H1 (cell line): ENCODE data around the gene COPZ1. TPM values are rescaled to one million over a fixed set of nuclear protein-coding genes. Genes with fewer than 3 reads are reported as not detected.

Source experiments
- CTCF ChIA-PET: fragments of 300-600 bp; sonication (Branson Sonifier 250); formaldehyde crosslinking; loops from one replicate; lab custom pipeline; 2021; ENCODE audit not compliant: partially characterized antibody; lab: Charles Lee
- POLR2A ChIA-PET: fragments of 300-600 bp; sonication (Branson Sonifier 250); formaldehyde crosslinking; loops from one replicate; lab custom pipeline; 2021; ENCODE audit warnings: inconsistent platforms; ENCODE audit not compliant: partially characterized antibody; lab: Charles Lee
- DNase-seq, 2 experiments: peaks; one replicate each; pipeline versions ENCODE4 v3.0.0 to v3.0.0-alpha.2; 2010 to 2022; ENCODE audit warnings: low spot score in 2 of 2, low read depth in 1 of 2, mixed read lengths in 1 of 2
- FAIRE-seq: peaks from 2 replicates; lab custom pipeline; 2011; peaks lifted over from hg19 to GRCh38; lab: Jason Lieb, UNC
- H2AFZ ChIP-seq: 2 replicates; pipeline ENCODE4 v1.8.1; 2012; ENCODE audit warnings: low read length, inconsistent platforms
- H2AK5ac ChIP-seq: 2 replicates; pipeline ENCODE4 v1.6.1; 2013; ENCODE audit warnings: low read depth, low read length
- H2BK120ac ChIP-seq: replicated peaks from 2 replicates; pipeline ENCODE3; 2013; ENCODE audit warnings: low read depth, low read length, inconsistent platforms
- H2BK12ac ChIP-seq: 2 replicates; pipeline ENCODE4 v1.6.1; 2013; ENCODE audit warnings: low read depth, low read length
- H2BK15ac ChIP-seq: 2 replicates; pipeline ENCODE4 v1.6.1; 2013; ENCODE audit warnings: low read length
- H2BK20ac ChIP-seq: 2 replicates; pipeline ENCODE4 v1.6.1; 2013; ENCODE audit warnings: low read length
- H2BK5ac ChIP-seq: 2 replicates; pipeline ENCODE4 v1.6.1; 2013; ENCODE audit warnings: low read depth, low read length
- H3K14ac ChIP-seq: 2 replicates; pipeline ENCODE4 v1.6.1; 2013; ENCODE audit warnings: inconsistent platforms; ENCODE audit not compliant: insufficient read length
- H3K18ac ChIP-seq: 2 replicates; pipeline ENCODE4 v1.6.1; 2013; ENCODE audit warnings: low read length; ENCODE audit errors: extremely low read depth
- H3K23ac ChIP-seq: 2 replicates; pipeline ENCODE4 v1.6.1; 2013; ENCODE audit warnings: inconsistent platforms; ENCODE audit not compliant: insufficient read length
- H3K23me2 ChIP-seq: 2 replicates; pipeline ENCODE4 v1.6.1; 2013; ENCODE audit warnings: low read depth, low read length
- H3K27ac ChIP-seq: 2 replicates; pipeline ENCODE4 v1.6.1; 2011; ENCODE audit warnings: low read depth, low read length, inconsistent platforms
- H3K27me3 ChIP-seq, 4 experiments: replicated peaks in 1 of 4; 1 replicate in 1 of 4; 2 replicates in 3 of 4; pipeline versions ENCODE4 v1.6.1 to v1.8.1; 2011 to 2013; ENCODE audit warnings: low read length in 3 of 4, mild to moderate bottlenecking in 3 of 4, inconsistent platforms in 2 of 4, mixed read lengths in 2 of 4, moderate library complexity in 1 of 4; ENCODE audit not compliant: control insufficient read depth in 3 of 4, insufficient read depth in 3 of 4; ENCODE audit errors: extremely low read depth in 1 of 4
- H3K36me3 ChIP-seq, 4 experiments: 2 replicates each; pipeline versions ENCODE4 v1.6.1 to v1.8.1; 2011 to 2013; ENCODE audit warnings: mild to moderate bottlenecking in 4 of 4, low read length in 3 of 4, moderate library complexity in 2 of 4, control low read depth in 1 of 4, inconsistent platforms in 1 of 4; ENCODE audit not compliant: insufficient read depth in 4 of 4, control insufficient read depth in 2 of 4
- H3K4ac ChIP-seq: replicated peaks from 2 replicates; pipeline ENCODE3; 2013; ENCODE audit warnings: low read length, low read depth, mixed read lengths, inconsistent platforms; ENCODE audit not compliant: insufficient read length
- H3K4me1 ChIP-seq, 4 experiments: replicated peaks in 1 of 4; 1 replicate in 1 of 4; 2 replicates in 3 of 4; pipeline versions ENCODE4 v1.6.1 to v1.8.1; 2011 to 2013; ENCODE audit warnings: low read length in 3 of 4, inconsistent platforms in 2 of 4, mixed read lengths in 1 of 4; ENCODE audit not compliant: insufficient read depth in 4 of 4, control insufficient read depth in 3 of 4
- H3K4me2 ChIP-seq, 2 experiments: 2 replicates each; pipeline versions ENCODE4 v1.6.1 to v1.8.1; 2011 to 2013; ENCODE audit warnings: low read depth in 2 of 2, low read length in 2 of 2, control low read depth in 1 of 2, inconsistent platforms in 1 of 2, mild to moderate bottlenecking in 1 of 2; ENCODE audit not compliant: insufficient read depth in 1 of 2
- H3K4me3 ChIP-seq, 4 experiments: fragments of 200-600, 300-600 bp in 1 of 4; sonication (generic), shearing (Covaris generic), sonication (Bioruptor Twin) in 1 of 4; 2 replicates each; pipeline versions ENCODE4 v1.5.1 to v1.8.1; 2011 to 2016; ENCODE audit warnings: low read length in 4 of 4, low read depth in 3 of 4, control low read depth in 2 of 4, inconsistent platforms in 2 of 4, mild to moderate bottlenecking in 2 of 4, mixed read lengths in 1 of 4, moderate library complexity in 1 of 4; ENCODE audit not compliant: insufficient read depth in 2 of 4; ENCODE audit errors: extremely low read depth in 1 of 4
- H3K56ac ChIP-seq: replicated peaks from 2 replicates; pipeline ENCODE3; 2013; ENCODE audit warnings: low read depth, mild to moderate bottlenecking, mixed read lengths, low read length, inconsistent platforms; ENCODE audit not compliant: insufficient read length
- H3K79me1 ChIP-seq: 2 replicates; pipeline ENCODE4 v1.6.1; 2013; ENCODE audit warnings: low read depth, low read length, control low read depth
- H3K79me2 ChIP-seq, 2 experiments: 2 replicates each; pipeline versions ENCODE4 v1.6.1 to v1.8.1; 2012 to 2013; ENCODE audit warnings: low read length in 2 of 2, mild to moderate bottlenecking in 2 of 2, inconsistent platforms in 1 of 2; ENCODE audit not compliant: insufficient read depth in 2 of 2, control insufficient read depth in 1 of 2
- H3K9ac ChIP-seq, 4 experiments: replicated peaks in 1 of 4; 1 replicate in 1 of 4; 2 replicates in 3 of 4; pipeline versions ENCODE4 v1.6.1 to v1.8.1; 2011 to 2013; ENCODE audit warnings: low read depth in 3 of 4, low read length in 3 of 4, control low read depth in 2 of 4, mild to moderate bottlenecking in 2 of 4, moderate library complexity in 2 of 4, inconsistent platforms in 1 of 4; ENCODE audit errors: extremely low read depth in 1 of 4
- H3K9me3 ChIP-seq, 2 experiments: 2 replicates each; pipeline versions ENCODE4 v1.6.1 to v1.8.1; 2012 to 2013; ENCODE audit warnings: mild to moderate bottlenecking in 2 of 2, moderate library complexity in 2 of 2, control low read depth in 1 of 2, inconsistent platforms in 1 of 2, low read depth in 1 of 2, low read length in 1 of 2, mixed read lengths in 1 of 2; ENCODE audit not compliant: insufficient read depth in 2 of 2
- H4K20me1 ChIP-seq, 2 experiments: replicated peaks in 1 of 2; 2 replicates each; pipeline versions ENCODE3 to v1.8.1; 2011 to 2013; ENCODE audit warnings: inconsistent platforms in 2 of 2, low read length in 2 of 2, mild to moderate bottlenecking in 1 of 2; ENCODE audit not compliant: insufficient read depth in 2 of 2, control insufficient read depth in 1 of 2
- H4K5ac ChIP-seq: 2 replicates; pipeline ENCODE4 v1.6.1; 2013; ENCODE audit warnings: low read length, low read depth, mixed read lengths, inconsistent platforms; ENCODE audit not compliant: insufficient read length
- H4K8ac ChIP-seq: 2 replicates; pipeline ENCODE4 v1.8.0; 2013; ENCODE audit warnings: mild to moderate bottlenecking, moderate library complexity, low read length, inconsistent platforms; ENCODE audit not compliant: insufficient read depth; ENCODE audit errors: extremely low read depth
- H4K91ac ChIP-seq: replicated peaks from 2 replicates; pipeline ENCODE3; 2013; ENCODE audit warnings: low read length, mixed read lengths, inconsistent platforms; ENCODE audit not compliant: insufficient read length
- ASH2L ChIP-seq: fragments of 200-600, 300-600 bp; sonication (generic); IDR thresholded peaks from one replicate; pipeline ENCODE4 v1.7.1; 2017; ENCODE audit warnings: low read length
- KDM1A ChIP-seq: fragments of 200-600, 300-600 bp; sonication (generic); IDR thresholded peaks from 2 replicates; pipeline ENCODE4 v1.7.1; 2016; ENCODE audit warnings: mild to moderate bottlenecking, low read length, borderline replicate concordance
- KDM4A ChIP-seq: IDR thresholded peaks from one replicate; pipeline ENCODE4 v1.7.1; 2012; ENCODE audit warnings: low read depth, mild to moderate bottlenecking, moderate library complexity, low read length, inconsistent platforms; ENCODE audit not compliant: severe bottlenecking
- RBBP5 ChIP-seq: IDR thresholded peaks from 2 replicates; pipeline ENCODE4 v1.7.1; 2012; ENCODE audit warnings: low read depth, mild to moderate bottlenecking, inconsistent platforms, low read length, moderate library complexity, borderline replicate concordance
- SUZ12 ChIP-seq: fragments of 200-600 bp; sonication (generic); IDR thresholded peaks from 2 replicates; pipeline ENCODE4 v1.6.1; 2012; ENCODE audit warnings: mild to moderate bottlenecking, inconsistent platforms, low read length, moderate library complexity, mixed read lengths
- TCF12 ChIP-seq: IDR thresholded peaks from 2 replicates; pipeline ENCODE4 v1.6.1; 2011; ENCODE audit warnings: low read depth, mild to moderate bottlenecking, low read length
- WGBS, 2 experiments: shearing (Covaris generic) in 1 of 2; methylation state at CpG; one replicate each; pipeline versions ENCODE4 v1.1.6 to v1.1.7; 2013 to 2015; ENCODE audit warnings: low lambda C conversion rate in 2 of 2, mixed read lengths in 2 of 2, inconsistent platforms in 1 of 2, low coverage in 1 of 2, missing lambda C conversion rate in 1 of 2; ENCODE audit not compliant: insufficient replicate concordance in 2 of 2, insufficient coverage in 1 of 2, insufficient read length in 1 of 2; ENCODE audit errors: extremely low coverage in 1 of 2, missing lambda C conversion rate in 1 of 2; 5-methylcytosine and 5-hydroxymethylcytosine counted together
- polyA plus RNA-seq, 7 experiments: library from polyadenylated mRNA; depleted of rRNA in 3 of 7; stranded (reverse) in 5 of 7; unstranded in 2 of 7; fragments of >200 nt in 5 of 7; fragments of 200-250 nt in 2 of 7; gene quantifications; 1 replicate in 5 of 7; 2 replicates in 1 of 7; 4 replicates in 1 of 7; pipeline versions ENCODE4 v1.2.1 to v1.2.3, GENCODE V29; 2011 to 2013; ENCODE audit warnings: missing spikeins in 2 of 7, mixed read lengths in 2 of 7
- total RNA-seq: library from RNA; stranded (reverse); fragmentation: NEBNext Ultra II Directional; extraction: Animal tissue kit (Norgen Biotek cat#: 25700); gene quantifications from 2 replicates; pipeline ENCODE4 v1.2.1, GENCODE V29; 2021

COPZ1 gene
- total and polyA plus RNA-seq, 2 of the 8 experiments (the other 6 are each of a cell fraction or from before 2014, with no cell fraction given), result 103 to 133 TPM

- Histone ChIP-seq H3K4me1 (peaks cover 48 to 57% (median 50%) of the 10 kb centered on the region in 4 experiments), H3K36me3 (peaks cover 0 to 7% (median 2%) of the 10 kb centered on the region in 4 experiments; a peak in 2 of 8 replicates), H2AK5ac (0 out of 2 replicates have a peak overlapping the region, but pooled peaks have one; percentile 85), H3K4me3 (peak overlapping the region in 3 of 4 experiments; percentile 24 to 48 (median 29); a peak in 5 of 8 replicates), H3K23me2 (peaks cover 10% of the 10 kb centered on the region), H2BK12ac (peak overlapping the region; percentile 89; the same call in 1 of the 2 replicates), H3K9ac (no peak overlapping the region; a peak in 1 of 7 replicates), H2AFZ (no peak overlapping the region), H4K5ac (peak overlapping the region; percentile 38), H2BK20ac (0 out of 2 replicates have a peak overlapping the region, but pooled peaks have one; percentile 23), H3K79me2 (no peaks in the 10 kb centered on the region), H4K91ac (peak overlapping the region; percentile 1), H3K4ac (no peak overlapping the region), H3K9me3 (no peaks in the 10 kb centered on the region), H4K20me1 (peaks cover 0 to 4% of the 10 kb centered on the region in 2 experiments), H3K14ac (no peak overlapping the region), H2BK120ac (no peak overlapping the region), H2BK5ac (peak overlapping the region; percentile 48; the same call in 1 of the 2 replicates), H3K4me2 (peak overlapping the region; percentile 66 to 72), H3K79me1 (0 out of 2 replicates have a peak, but pooled peaks cover 3% of the 10 kb centered on the region), H4K8ac (no peak overlapping the region), H3K27ac (peak overlapping the region; percentile 57; the same call in 1 of the 2 replicates), H3K27me3 (no peaks in the 10 kb centered on the region), H3K56ac (no peak overlapping the region), H3K23ac (no peak overlapping the region), H2BK15ac (0 out of 2 replicates have a peak overlapping the region, but pooled peaks have one; percentile 5), H3K18ac (peak overlapping the region; percentile 93; the same call in 1 of the 2 replicates)
- FAIRE-seq (no peak), DNase-seq (peak in 1 of 2 experiments; percentile 60)
- 36% methylated on average over 9 of the region's 10 CpGs; no CpG with 5 or more reads in 1 of the 2 experiments for WGBS, 2 experiments
- TF ChIP-seq ASH2L (peak; percentile 53), TCF12 (no peak), KDM1A (peak; percentile 52; the same call in 1 of the 2 replicates), KDM4A (peak; percentile 12), SUZ12 (no peak), RBBP5 (no peak)
- ChIA-PET CTCF (interaction anchor here (1.3 to 10.5 kb wide), 10 partner anchors 6 to 54 kb away, joined by 4 to 168 read pairs (median 8); no protein-coding TSS in a partner anchor), POLR2A (interaction anchor here (0.5 to 1.4 kb wide), 7 partner anchors 9 to 143 kb away, joined by 3 to 6 read pairs (median 3); partner anchors contain the start of genes CBX5 and HNRNPA1)
Measured at GRCh38 chr12:54385251-54385914, 60.5 kb downstream of the COPZ1 start.
